ENCODE data around the gene PDZD2.

GRCh38 chr5:31768784-31769183 is 129.9 kb downstream of the PDZD2 start:
- TF ChIP-seq TAF1 (IDR thresholded peaks at IDR 0.05; ENCODE audit: low read depth) (no peak), CTCF (IDR thresholded peaks at IDR 0.05; ENCODE audit: poor library complexity, severe bottlenecking) (no peak), REST (IDR thresholded peaks at IDR 0.05; ENCODE audit: borderline replicate concordance) (no peak), POLR2AphosphoS5 (IDR thresholded peaks at IDR 0.05) (no peak), MXI1 (conservative IDR thresholded peaks at IDR 0.05; ENCODE audit: poor library complexity, severe bottlenecking) (no peak), EZH2 (IDR thresholded peaks at IDR 0.05; ENCODE audit: borderline replicate concordance, insufficient read depth, low read length, poor library complexity, severe bottlenecking) (no peak), RAD21 (conservative IDR thresholded peaks at IDR 0.05) (no peak)
